HG03139 (cell line): ENCODE data around the gene EEFSEC.

ENCODE experiments used
- ATAC-seq: cut with Tn5 transposase; IDR thresholded peaks from one replicate; pipeline ENCODE4 v1.9.1; 2021; ENCODE audit not compliant: unreplicated experiment

Gene EEFSEC

GRCh38 chr3:128180913-128181312, 27.6 kb downstream of the EEFSEC start:
- ATAC-seq: no peak

- no peak for ATAC-seq
Observed at GRCh38 chr3:128182656-128183055, 29.4 kb downstream of the EEFSEC start.

GRCh38 chr3:128185630-128186447, 32.6 kb downstream of the EEFSEC start:
- no peak for ATAC-seq

GRCh38 chr3:128187495-128187894, 34.2 kb downstream of the EEFSEC start:
- ATAC-seq: no peak

- no peak for ATAC-seq
Observed at GRCh38 chr3:128188326-128188725, 35.0 kb downstream of the EEFSEC start.

DNA sequence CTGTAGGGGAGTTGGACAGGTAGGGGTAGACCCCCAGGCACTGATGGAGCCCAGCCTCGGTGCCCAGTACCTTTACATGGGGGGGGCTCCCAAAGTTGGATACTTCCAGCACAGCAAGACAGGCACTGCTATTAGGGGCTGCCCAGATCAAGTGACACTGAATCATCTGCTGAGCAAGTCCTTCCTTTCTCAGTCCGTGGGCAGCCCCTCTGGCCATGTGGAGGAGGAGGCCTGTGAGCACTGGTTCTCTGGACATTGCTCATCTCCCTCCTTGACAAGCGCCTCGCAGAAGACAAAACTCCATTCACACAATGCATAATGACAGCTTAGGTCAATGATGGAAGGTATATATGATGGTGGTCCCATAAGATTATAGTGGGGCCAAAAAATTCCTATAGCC, 35.7 kb downstream of the EEFSEC start:
- ATAC-seq: no peak

GRCh38 chr3:128190501-128190900, 37.2 kb downstream of the EEFSEC start:
- ATAC-seq: no peak

DNA sequence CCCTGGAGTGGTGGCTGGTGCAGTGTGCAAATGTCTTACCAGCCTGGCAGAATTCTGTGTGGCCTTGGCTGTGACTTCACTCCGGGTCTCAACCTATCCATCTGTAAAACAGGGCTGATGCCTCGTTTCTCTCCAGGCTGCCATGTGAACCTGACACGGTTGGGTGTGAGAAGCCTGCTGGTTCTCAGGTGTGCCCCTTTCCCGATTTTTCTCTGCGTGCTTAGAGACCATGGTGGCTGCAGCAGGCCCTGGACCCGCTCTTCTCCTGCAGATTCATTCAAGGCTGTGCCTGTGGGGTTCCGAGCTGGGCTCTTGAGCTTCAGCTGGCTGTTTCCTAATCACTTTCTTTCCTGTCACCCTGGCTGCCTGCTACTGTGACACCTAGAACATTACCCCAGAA, 38.9 kb downstream of the EEFSEC start:
- ATAC-seq: no peak

- ATAC-seq: no peak
Observed at GRCh38 chr3:128193168-128193567, 39.9 kb downstream of the EEFSEC start.

- ATAC-seq: no peak
Observed at GRCh38 chr3:128194843-128195242, 41.6 kb downstream of the EEFSEC start.

GRCh38 chr3:128195369-128195768, 42.1 kb downstream of the EEFSEC start:
- ATAC-seq: no peak

- ATAC-seq: no peak
Observed at GRCh38 chr3:128195802-128196201, 42.5 kb downstream of the EEFSEC start.

- ATAC-seq: no peak
Observed at GRCh38 chr3:128196647-128197046, 43.4 kb downstream of the EEFSEC start.

- no peak for ATAC-seq
Observed at GRCh38 chr3:128197855-128198254, 44.6 kb downstream of the EEFSEC start.

GRCh38 chr3:128198313-128198712, 45.0 kb downstream of the EEFSEC start:
- ATAC-seq: no peak

DNA sequence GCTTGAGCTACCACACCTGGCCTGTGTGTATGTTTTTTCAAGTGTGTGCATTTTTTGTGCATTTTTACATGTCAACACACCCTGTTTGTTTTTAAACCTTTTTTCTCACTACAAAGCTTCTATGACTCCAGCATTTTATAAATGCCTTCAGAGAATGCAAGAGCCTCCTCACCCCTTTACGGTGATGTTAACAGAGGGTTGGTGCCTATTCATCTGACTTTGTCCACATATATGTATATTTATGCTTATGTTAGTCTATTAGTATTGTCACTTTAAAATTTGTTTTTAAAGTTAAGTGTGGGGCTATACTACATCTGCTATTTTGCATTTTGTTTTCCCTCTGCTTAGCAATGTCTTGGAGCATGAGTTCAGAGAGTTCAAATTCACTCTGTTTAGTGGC, 45.8 kb downstream of the EEFSEC start:
- no peak for ATAC-seq

DNA sequence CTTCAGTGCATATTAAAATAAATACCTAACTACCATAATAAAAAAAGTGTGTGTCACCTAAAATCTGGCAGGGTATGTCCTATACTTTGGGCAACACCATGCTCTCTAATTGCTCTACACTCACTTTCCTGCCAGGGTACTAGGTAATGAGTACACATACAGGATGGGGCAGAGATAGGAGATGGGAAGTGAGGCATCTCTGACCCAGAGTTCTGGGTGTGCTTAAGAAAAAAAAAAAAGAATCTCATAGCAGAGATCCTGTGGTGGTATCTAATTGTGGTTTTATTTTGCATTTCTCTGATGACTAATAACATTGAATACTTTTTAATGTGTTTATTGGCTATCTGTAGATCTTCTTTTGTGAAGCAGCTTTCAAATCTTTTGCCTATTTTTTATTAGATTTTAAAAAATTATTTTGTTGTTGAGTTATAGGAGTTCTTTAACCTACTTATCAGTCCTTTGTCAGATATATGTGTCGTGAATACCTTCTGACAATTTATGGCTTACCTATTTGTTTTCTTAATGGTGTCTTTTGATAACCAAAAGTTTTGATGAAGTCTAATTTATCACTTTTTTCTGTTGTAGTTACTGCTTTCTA, 48.0 kb downstream of the EEFSEC start:
- no peak for ATAC-seq

DNA sequence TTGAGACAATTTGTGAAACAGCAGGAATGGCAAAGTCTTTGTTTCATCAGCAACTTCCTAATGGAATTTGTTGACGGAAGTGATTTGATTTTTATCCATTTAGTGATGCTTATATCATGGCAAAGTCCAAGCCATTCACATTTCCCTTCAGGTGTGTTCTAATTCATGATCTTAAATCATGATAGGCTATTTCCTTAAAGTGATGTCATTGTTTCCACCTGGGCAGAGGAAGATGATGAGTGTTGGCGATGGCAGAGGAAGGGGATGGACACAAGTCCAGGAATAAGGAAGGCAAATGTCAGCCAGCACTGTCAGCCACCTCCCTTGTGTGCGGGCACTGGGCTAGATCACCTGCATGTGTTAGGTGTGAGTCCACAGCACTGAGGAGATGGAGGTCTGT, 49.9 kb downstream of the EEFSEC start:
- ATAC-seq: no peak

GRCh38 chr3:128205558-128206145, 52.4 kb downstream of the EEFSEC start:
- ATAC-seq: no peak

DNA sequence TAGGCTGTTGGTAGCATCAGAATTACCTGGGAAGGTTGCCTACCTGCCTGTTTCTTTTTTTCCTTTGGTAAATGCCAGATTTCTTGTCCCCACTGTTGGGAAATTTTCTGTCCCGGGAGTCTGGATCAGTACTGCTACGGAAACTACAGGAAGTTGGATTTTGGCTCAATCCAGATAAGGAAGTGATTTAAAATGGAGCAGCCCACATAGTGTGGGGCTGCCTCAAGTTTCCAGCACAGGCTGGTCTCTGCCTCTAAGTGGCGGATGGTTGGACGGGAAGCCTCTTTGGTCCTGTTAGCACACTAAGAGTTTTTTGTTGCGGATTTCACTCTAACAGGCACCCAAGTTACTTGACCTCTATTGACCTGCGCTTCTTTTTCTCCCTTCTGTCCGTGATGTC, 54.7 kb downstream of the EEFSEC start:
- no peak for ATAC-seq

GRCh38 chr3:128210711-128211110, 57.4 kb downstream of the EEFSEC start:
- ATAC-seq: no peak

- no peak for ATAC-seq
Observed at GRCh38 chr3:128214056-128214455, 60.8 kb downstream of the EEFSEC start.
